Measurements from ENCODE around the gene CAMTA1. TPM values are rescaled to one million over a fixed set of nuclear protein-coding genes. Genes with fewer than 3 reads are reported as not detected.

Gene CAMTA1
- total RNA-seq, 1 donor from 2014 or later = 47.9 TPM

DNA sequence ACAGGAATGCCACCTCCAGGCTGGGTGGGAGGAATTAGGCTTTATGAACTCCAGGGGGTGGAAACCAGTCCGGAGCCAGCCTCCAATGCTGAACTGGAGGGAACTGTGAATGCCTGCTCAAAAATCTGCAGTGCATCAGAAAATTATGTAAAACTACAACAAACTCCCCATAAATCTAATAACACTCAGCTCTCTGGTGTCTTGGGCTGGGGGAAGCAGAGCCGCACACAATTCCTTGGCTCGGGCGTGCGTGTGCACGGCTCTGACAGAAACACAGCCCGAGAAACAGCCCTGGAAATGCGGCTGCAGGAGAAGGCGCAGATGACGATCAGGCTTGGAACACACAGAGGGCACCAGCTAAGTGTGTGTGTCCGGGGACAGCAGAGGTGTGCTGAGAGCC is 858.3 kb downstream of the CAMTA1 start:
- no peak overlapping the region for H3K4me3 ChIP-seq
- ATAC-seq (peak in 1 of 2 donors; percentile 18), DNase-seq (no peak)
- no peaks in the 10 kb centered on the region for H3K36me3 ChIP-seq
- no peak overlapping the region for H3K27ac ChIP-seq
- peaks cover 3% of the 10 kb centered on the region for H3K9me3 ChIP-seq
- TF ChIP-seq CTCF (IDR thresholded peaks at IDR 0.05) = no peak
- H3K4me1 ChIP-seq = peaks cover 28% of the 10 kb centered on the region
- intact Hi-C loops (cut with DNase I) = loop anchor here (10.0 kb wide), 1 partner anchor 599 kb away; no protein-coding TSS in a partner anchor
- H3K27me3 ChIP-seq (ENCODE audit: low read depth) = no peaks in the 10 kb centered on the region

- DNase-seq = no peak
- Histone ChIP-seq H3K4me3 (no peak overlapping the region), H3K27me3 (ENCODE audit: low read depth) (no peaks in the 10 kb centered on the region), H3K36me3 (no peaks in the 10 kb centered on the region), H3K27ac (no peak overlapping the region), H3K4me1 (peaks cover 34% of the 10 kb centered on the region), H3K9me3 (peaks cover 3% of the 10 kb centered on the region)
- intact Hi-C loops (cut with DNase I) = loop anchor here (10.0 kb wide), 1 partner anchor 599 kb away; no protein-coding TSS in a partner anchor
- ATAC-seq = no peak
- no peak for TF ChIP-seq CTCF (IDR thresholded peaks at IDR 0.05)
These were observed 858.8 kb downstream of the CAMTA1 start for GRCh38 chr1:7644086-7644485.

- ATAC-seq (peak; percentile 37 to 55), DNase-seq (peak; percentile 82)
- H3K4me1 ChIP-seq = peaks cover 41% of the 10 kb centered on the region
- no peak overlapping the region for H3K27ac ChIP-seq
- H3K9me3 ChIP-seq = peaks cover 3% of the 10 kb centered on the region
- TF ChIP-seq CTCF (IDR thresholded peaks at IDR 0.05) = no peak
- peaks cover 4% of the 10 kb centered on the region for H3K27me3 ChIP-seq (ENCODE audit: low read depth)
- H3K36me3 ChIP-seq = no peaks in the 10 kb centered on the region
- H3K4me3 ChIP-seq = no peak overlapping the region
- intact Hi-C loops (cut with DNase I) = loop anchor here (10.0 kb wide), 1 partner anchor 600 kb away; no protein-coding TSS in a partner anchor
These were observed 859.9 kb downstream of the CAMTA1 start for GRCh38 chr1:7644961-7645750.

DNA sequence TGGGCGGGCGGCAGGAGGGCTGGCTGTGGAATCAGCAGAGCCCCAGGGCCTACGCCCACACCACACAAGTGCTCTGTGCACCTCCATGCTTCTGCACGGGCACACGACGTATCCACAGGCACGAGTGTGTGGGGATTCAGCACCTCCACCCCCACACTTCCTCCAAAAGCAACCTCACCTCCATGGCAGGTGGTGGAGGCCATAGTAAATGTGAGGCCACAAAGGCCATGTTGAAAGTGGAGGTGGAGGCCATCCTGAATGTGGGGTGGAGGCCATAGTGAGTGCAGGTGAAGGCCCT is 860.4 kb downstream of the CAMTA1 start:
- no peak overlapping the region for H3K27ac ChIP-seq
- ATAC-seq = no peak
- DNase-seq = no peak

DNA sequence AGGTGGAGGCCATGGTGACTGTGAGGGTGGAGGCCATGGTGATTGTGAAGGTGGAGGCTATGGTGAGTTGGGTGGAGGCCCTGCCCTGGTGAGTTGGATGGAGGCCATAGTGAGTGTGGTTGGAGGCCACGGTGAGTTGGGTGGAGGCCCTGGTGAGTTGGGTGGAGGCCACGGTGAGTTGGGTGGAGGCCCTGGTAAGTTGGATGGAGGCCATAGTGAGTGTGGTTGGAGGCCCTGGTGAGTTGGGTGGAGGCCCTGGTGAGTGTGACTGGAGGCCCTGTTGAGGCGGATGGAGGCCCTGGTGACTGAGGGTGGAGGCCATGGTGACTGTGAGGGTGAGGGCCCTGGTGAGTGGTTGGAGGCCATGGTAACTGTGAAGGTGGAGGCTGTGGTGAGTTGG is 860.9 kb downstream of the CAMTA1 start:
- ATAC-seq (no peak), DNase-seq (no peak)
- no peak for TF ChIP-seq CTCF (IDR thresholded peaks at IDR 0.05)
- H3K36me3 ChIP-seq = no peaks in the 10 kb centered on the region
- peaks cover 3% of the 10 kb centered on the region for H3K9me3 ChIP-seq
- peaks cover 4% of the 10 kb centered on the region for H3K27me3 ChIP-seq (ENCODE audit: low read depth)
- H3K4me1 ChIP-seq = peaks cover 41% of the 10 kb centered on the region
- intact Hi-C loops (cut with DNase I) = loop anchor here (10.0 kb wide), 1 partner anchor 601 kb away; no protein-coding TSS in a partner anchor
- H3K27ac ChIP-seq = no peak overlapping the region
- H3K4me3 ChIP-seq = no peak overlapping the region

More for the DNA sequence above, 860.4 kb downstream of the CAMTA1 start:
- no peaks in the 10 kb centered on the region for H3K36me3 ChIP-seq
- no peak for TF ChIP-seq CTCF (IDR thresholded peaks at IDR 0.05)
- intact Hi-C loops (cut with DNase I) = loop anchor here (10.0 kb wide), 1 partner anchor 601 kb away; no protein-coding TSS in a partner anchor
- peaks cover 4% of the 10 kb centered on the region for H3K27me3 ChIP-seq (ENCODE audit: low read depth)
- peaks cover 3% of the 10 kb centered on the region for H3K9me3 ChIP-seq
- peaks cover 41% of the 10 kb centered on the region for H3K4me1 ChIP-seq
- no peak overlapping the region for H3K4me3 ChIP-seq

Measured in lower lobe of right lung (tissue), 2 donors.